ENCODE results near the gene MAN1C1.

DNA sequence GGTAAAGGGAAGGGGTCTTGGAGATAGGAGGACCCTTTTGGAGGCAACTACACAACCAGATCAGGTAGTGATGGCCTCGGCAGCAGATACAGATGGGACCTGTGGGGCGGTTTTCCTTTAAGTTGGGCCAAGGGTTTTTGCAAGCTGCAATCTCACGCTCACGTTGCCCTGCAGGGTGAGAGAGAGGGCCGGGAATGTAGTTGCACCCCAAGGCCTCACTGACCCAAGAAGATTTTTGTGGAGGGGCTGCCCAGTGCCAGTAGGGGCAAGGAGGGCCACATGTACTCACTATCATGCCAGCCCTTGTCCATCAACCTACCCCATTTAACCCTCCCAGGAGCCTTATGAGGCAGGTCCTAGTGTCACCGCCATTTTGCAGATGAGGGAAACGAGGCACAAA lies 125.7 kb downstream of the MAN1C1 start:
- TF ChIP-seq, protein P1, sequence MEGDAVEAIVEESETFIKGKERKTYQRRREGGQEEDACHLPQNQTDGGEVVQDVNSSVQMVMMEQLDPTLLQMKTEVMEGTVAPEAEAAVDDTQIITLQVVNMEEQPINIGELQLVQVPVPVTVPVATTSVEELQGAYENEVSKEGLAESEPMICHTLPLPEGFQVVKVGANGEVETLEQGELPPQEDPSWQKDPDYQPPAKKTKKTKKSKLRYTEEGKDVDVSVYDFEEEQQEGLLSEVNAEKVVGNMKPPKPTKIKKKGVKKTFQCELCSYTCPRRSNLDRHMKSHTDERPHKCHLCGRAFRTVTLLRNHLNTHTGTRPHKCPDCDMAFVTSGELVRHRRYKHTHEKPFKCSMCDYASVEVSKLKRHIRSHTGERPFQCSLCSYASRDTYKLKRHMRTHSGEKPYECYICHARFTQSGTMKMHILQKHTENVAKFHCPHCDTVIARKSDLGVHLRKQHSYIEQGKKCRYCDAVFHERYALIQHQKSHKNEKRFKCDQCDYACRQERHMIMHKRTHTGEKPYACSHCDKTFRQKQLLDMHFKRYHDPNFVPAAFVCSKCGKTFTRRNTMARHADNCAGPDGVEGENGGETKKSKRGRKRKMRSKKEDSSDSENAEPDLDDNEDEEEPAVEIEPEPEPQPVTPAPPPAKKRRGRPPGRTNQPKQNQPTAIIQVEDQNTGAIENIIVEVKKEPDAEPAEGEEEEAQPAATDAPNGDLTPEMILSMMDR (IDR thresholded peaks at IDR 0.05; ENCODE audit: insufficient read depth, low read length, poor library complexity, severe bottlenecking): no peak
- no peak for TF ChIP-seq EZH2phosphoT487 (conservative IDR thresholded peaks at IDR 0.05; ENCODE audit: low read length)
